HepG2 (cell line): ENCODE measurements around the gene PEX13. TPM values are rescaled to one million over a fixed set of nuclear protein-coding genes. Genes with fewer than 3 reads are reported as not detected.

Experiments used
- ATAC-seq: fragments of 200-7000 bp; cut with Tn5 transposase; 3 replicates; pipeline ENCODE4 v1.9.1; 2020; ENCODE audit warnings: mild to moderate bottlenecking, moderate library complexity
- BruUV-seq: library from RNA; stranded (reverse); fragments of 400-500 nt; replicated peaks from 2 replicates; lab custom pipeline; 2021; lab: Mats Ljungman, UMichigan
- CTCF ChIA-PET: fragments of 300-600 bp; formaldehyde crosslinking; extraction: SDS; loops from one replicate; lab custom pipeline; 2021; ENCODE audit warnings: low total read pairs, inconsistent platforms, low intra/inter-chr PET ratio; lab: Yijun Ruan, JAX
- POLR2A ChIA-PET: fragments of 350-600 bp; sonication (Branson Sonifier 250); formaldehyde crosslinking; loops from one replicate; lab custom pipeline; 2020; ENCODE audit warnings: antibody characterized with exemption, inconsistent platforms; lab: Yijun Ruan, JAX
- DNase-seq: peaks from one replicate; pipeline ENCODE4 v3.0.0-alpha.2; 2015; ENCODE audit warnings: low spot score
- FAIRE-seq: peaks from 3 replicates; lab custom pipeline; 2011; peaks lifted over from hg19 to GRCh38; lab: Jason Lieb, UNC
- H2AFZ ChIP-seq: one replicate; pipeline ENCODE4 v1.6.1; 2011; ENCODE audit warnings: low read length, inconsistent platforms
- H3K27ac ChIP-seq: fragments of 300-600 bp; 3 replicates; pipeline ENCODE4 v1.8.0; 2011; ENCODE audit warnings: mixed run types, mild to moderate bottlenecking, mixed read lengths, low read length, inconsistent platforms; ENCODE audit not compliant: insufficient read depth; ENCODE audit errors: extremely low read length
- H3K27me3 ChIP-seq, 2 experiments: fragments of 200-600 bp in 1 of 2; 2 replicates in 1 of 2; 3 replicates in 1 of 2; pipeline versions ENCODE4 v1.6.0 to v1.8.0; 2011; ENCODE audit warnings: low read length in 2 of 2, mild to moderate bottlenecking in 2 of 2, moderate library complexity in 2 of 2, inconsistent platforms in 1 of 2; ENCODE audit not compliant: insufficient read depth in 2 of 2, control insufficient read depth in 1 of 2
- H3K36me3 ChIP-seq, 2 experiments: fragments of 200-600 bp in 1 of 2; replicated peaks in 1 of 2; 2 replicates in 1 of 2; 3 replicates in 1 of 2; pipeline versions ENCODE4 v1.5.1 to v1.8.0; 2011; ENCODE audit warnings: low read length in 2 of 2, inconsistent platforms in 1 of 2; ENCODE audit not compliant: insufficient read depth in 2 of 2, control insufficient read depth in 1 of 2
- H3K4me1 ChIP-seq: 2 replicates; pipeline ENCODE4 v1.5.1; 2012; ENCODE audit warnings: low read length, inconsistent platforms; ENCODE audit not compliant: insufficient read depth
- H3K4me2 ChIP-seq: 2 replicates; pipeline ENCODE4 v1.6.0; 2011; ENCODE audit warnings: low read depth, low read length, inconsistent platforms
- H3K4me3 ChIP-seq, 3 experiments: fragments of 200-600 bp in 1 of 3; sonication (generic), shearing (Covaris generic) in 1 of 3; replicated peaks in 1 of 3; 2 replicates each; pipeline ENCODE4 v1.5.1; 2011 to 2016; ENCODE audit warnings: low read length in 3 of 3, inconsistent platforms in 2 of 3, low read depth in 2 of 3, mild to moderate bottlenecking in 2 of 3, control low read depth in 1 of 3, mixed read lengths in 1 of 3; ENCODE audit not compliant: insufficient read depth in 1 of 3
- H3K79me2 ChIP-seq: one replicate; pipeline ENCODE4 v1.6.1; 2011; ENCODE audit warnings: low read length, inconsistent platforms; ENCODE audit not compliant: insufficient read depth
- H3K9ac ChIP-seq: 2 replicates; pipeline ENCODE4 v1.6.0; 2011; ENCODE audit warnings: mild to moderate bottlenecking, low read depth, low read length, inconsistent platforms; ENCODE audit not compliant: insufficient read depth
- H3K9me3 ChIP-seq: 2 replicates; pipeline ENCODE4 v1.5.1; 2012; ENCODE audit warnings: mild to moderate bottlenecking, low read length
- H4K20me1 ChIP-seq: 2 replicates; pipeline ENCODE4 v1.6.0; 2011; ENCODE audit warnings: inconsistent platforms, mild to moderate bottlenecking, low read length, moderate library complexity; ENCODE audit not compliant: insufficient read depth
- ATF4 ChIP-seq, 2 experiments: fragments of 450-650 bp in 1 of 2; sonication (generic) in 1 of 2; formaldehyde crosslinking; IDR thresholded peaks; 2 replicates each; pipeline versions ENCODE4 v1.5.0 to v1.8.0; 2020 to 2022; ENCODE audit warnings: mild to moderate bottlenecking in 1 of 2, missing genetic modification reagents in 1 of 2
- HIVEP1 ChIP-seq: sonication (generic); formaldehyde crosslinking; IDR thresholded peaks from 2 replicates; pipeline ENCODE4 v1.4.0; 2020; ENCODE audit warnings: mild to moderate bottlenecking, missing genetic modification reagents
- HMG20B ChIP-seq: conservative IDR thresholded peaks from 2 replicates; pipeline ENCODE4 v1.6.1; 2016; ENCODE audit warnings: missing genetic modification reagents, missing compliant biosample characterization
- JDP2 ChIP-seq: sonication (generic); formaldehyde crosslinking; IDR thresholded peaks from 2 replicates; pipeline ENCODE4 v1.8.1; 2022; ENCODE audit warnings: missing genetic modification reagents, borderline replicate concordance
- ZNF18 ChIP-seq: sonication (generic); formaldehyde crosslinking; IDR thresholded peaks from 2 replicates; pipeline ENCODE4 v1.8.0; 2022; ENCODE audit warnings: mild to moderate bottlenecking, missing genetic modification reagents; ENCODE audit not compliant: insufficient replicate concordance
- ZNF740 ChIP-seq: sonication (generic); formaldehyde crosslinking; IDR thresholded peaks from 2 replicates; pipeline ENCODE4 v1.4.0; 2020; ENCODE audit warnings: missing genetic modification reagents
- WGBS: methylation state at CpG from one replicate; pipeline ENCODE4 v1.1.6; 2017; ENCODE audit warnings: low lambda C conversion rate; 5-methylcytosine and 5-hydroxymethylcytosine counted together
- in situ Hi-C: cut with HindIII; loops from 2 replicates; pipeline ENCODE4 v1.10.0; 2017; ENCODE audit warnings: low pct_unique_long_range_greater_than_20kb; ENCODE audit not compliant: extremely low pct_ligation_motif_present
- intact Hi-C: fragments of 100-400 bp; cut with micrococcal nuclease; formaldehyde crosslinking; loops from one replicate; pipeline ENCODE4 v1.10.0; 2022; ENCODE audit not compliant: unreplicated experiment
- polyA plus RNA-seq, 8 experiments: library from polyadenylated mRNA; depleted of rRNA in 3 of 8; stranded (reverse) in 7 of 8; unstranded in 1 of 8; fragments of >200 nt; fragmentation: Illumina TruSeq in 4 of 8; extraction: Trizol in 4 of 8; gene quantifications; 2 replicates each; pipeline versions ENCODE4 v1.2.1 to v1.2.3, GENCODE V29; 2011 to 2016; ENCODE audit warnings: low read depth in 4 of 8, missing spikeins in 1 of 8, mixed read lengths in 1 of 8; ENCODE audit not compliant: insufficient read depth in 1 of 8
- total RNA-seq, 5 experiments: library from RNA; depleted of rRNA; stranded (reverse); fragments of >200 nt; fragmentation: Illumina TruSeq; extraction: Trizol; gene quantifications; 2 replicates each; pipeline ENCODE4 v1.2.3, GENCODE V29; 2016; ENCODE audit warnings: low read depth in 1 of 5

The PEX13 gene
- total and polyA plus RNA-seq, 2 of the 13 experiments (the other 11 are each of a cell fraction or from before 2014, with no cell fraction given), result 47.9 to 75.9 TPM

- no peak for ATAC-seq
- TF ChIP-seq ZNF18 (CRISPR knock-in tag) (no peak), HIVEP1 (CRISPR knock-in tag) (no peak), HMG20B (CRISPR knock-in tag) (no peak), ATF4 (CRISPR knock-in tag; IDR thresholded peaks at IDR 0.05) (peak in 1 of 2 experiments; percentile 27; a peak in 1 of 4 replicates), JDP2 (CRISPR knock-in tag) (no peak), ZNF740 (CRISPR knock-in tag) (no peak)
- no peaks in the 10 kb centered on the region for H3K27me3 ChIP-seq
- in situ Hi-C loops, result no loop called here
- peaks cover 17% of the 10 kb centered on the region for H3K4me1 ChIP-seq
- no peaks in the 10 kb centered on the region for H3K79me2 ChIP-seq
- BruUV-seq, result no TSS peak
- no peak overlapping the region for H3K4me2 ChIP-seq
- H3K4me3 ChIP-seq, result no peak overlapping the region
- H3K9ac ChIP-seq, result no peak overlapping the region
- H4K20me1 ChIP-seq, result no peaks in the 10 kb centered on the region
- H3K36me3 ChIP-seq, result peaks cover 3 to 17% of the 10 kb centered on the region in 2 experiments; a peak in 2 of 5 replicates
- DNase-seq, result no peak
- H3K9me3 ChIP-seq, result no peaks in the 10 kb centered on the region
- H2AFZ ChIP-seq, result no peak overlapping the region
- CTCF ChIA-PET, result no interaction called here
- intact Hi-C loops, result no loop called here
- no peak for FAIRE-seq
- WGBS, result 96% methylated on average over 8 of the region's 8 CpGs
- no peak overlapping the region for H3K27ac ChIP-seq
- POLR2A ChIA-PET, result no interaction called here
These were observed 74.0 kb downstream of the PEX13 start for GRCh38 chr2:61091485-61091884.
